GM18517 (cell line): ENCODE measurements around the gene OTUD5.

Experiments used
- ATAC-seq: cut with Tn5 transposase; IDR thresholded peaks from one replicate; pipeline ENCODE4 v1.9.1; 2021; ENCODE audit warnings: mild to moderate bottlenecking, moderate library complexity; ENCODE audit not compliant: unreplicated experiment

OTUD5 gene

GRCh38 chrX:48938721-48939425, 18.5 kb downstream of the OTUD5 start:
- peak; percentile 59 for ATAC-seq

GRCh38 chrX:48937054-48937907, 20.1 kb downstream of the OTUD5 start:
- ATAC-seq: peak; percentile 56

DNA sequence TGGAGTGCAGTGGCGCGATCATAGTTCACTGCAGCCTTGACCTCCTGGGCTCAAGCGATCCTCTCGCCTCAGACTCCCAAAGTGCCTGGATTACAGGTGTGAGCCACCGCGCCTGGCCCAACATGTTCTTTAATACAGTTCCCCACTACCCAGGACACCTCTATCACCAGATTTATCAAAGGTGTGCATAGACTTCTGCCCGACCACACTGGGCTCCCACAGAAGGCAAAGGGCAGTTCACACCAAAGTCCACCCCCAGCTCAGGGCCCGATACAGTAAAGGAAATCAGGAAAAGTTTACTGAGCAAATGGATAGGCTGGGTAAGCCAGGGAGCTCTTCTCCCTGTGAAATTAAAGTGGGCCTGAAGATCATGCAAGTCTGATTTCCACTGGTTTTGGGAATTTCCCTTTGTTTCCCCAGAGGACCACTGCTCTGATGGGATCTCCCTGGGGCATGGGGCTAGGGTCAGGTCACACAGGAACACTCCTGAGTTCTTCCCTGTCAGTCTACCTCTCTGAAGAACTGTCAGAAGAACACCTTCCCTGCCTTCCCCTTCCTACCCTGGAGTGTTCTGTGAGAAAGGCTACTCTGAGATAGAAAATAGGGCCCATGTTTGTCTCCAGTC, 20.9 kb downstream of the OTUD5 start:
- no peak for ATAC-seq

GRCh38 chrX:48935301-48935670, 22.1 kb downstream of the OTUD5 start:
- no peak for ATAC-seq

- no peak for ATAC-seq
Measured at GRCh38 chrX:48934581-48935300, 22.7 kb downstream of the OTUD5 start.

GRCh38 chrX:48933757-48934156, 23.6 kb downstream of the OTUD5 start:
- ATAC-seq: peak; percentile 38

DNA sequence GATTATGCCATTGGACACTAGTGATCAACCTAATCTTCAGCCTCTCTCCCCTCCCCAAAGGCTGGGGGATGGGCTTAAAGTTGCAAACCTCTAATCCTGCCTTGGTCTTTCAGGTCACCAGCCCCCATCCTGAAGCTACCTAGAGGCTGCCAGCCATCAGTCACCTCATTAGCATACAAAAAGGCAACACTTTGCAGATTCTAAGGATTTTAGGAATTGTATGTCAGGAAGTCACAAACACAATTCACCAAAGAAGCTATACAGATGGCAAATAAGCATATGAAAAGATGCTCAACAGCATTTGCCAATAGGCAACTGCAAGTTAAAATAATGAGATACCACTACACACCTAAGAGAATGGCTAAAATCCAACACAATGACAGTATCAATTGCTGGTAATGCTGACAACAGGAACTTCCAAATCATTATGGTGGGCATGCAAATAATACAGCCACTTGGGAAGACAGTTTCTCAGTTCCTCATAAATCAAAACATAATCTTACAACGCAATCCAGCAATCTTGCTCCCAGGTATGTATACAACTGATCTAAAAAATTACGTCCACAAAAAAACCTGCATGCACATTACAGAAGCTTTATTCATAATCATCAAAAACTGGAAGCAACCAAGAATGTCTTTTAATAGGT, 29.5 kb downstream of the OTUD5 start:
- no peak for ATAC-seq

GRCh38 chrX:48927123-48927522, 30.3 kb downstream of the OTUD5 start:
- ATAC-seq: no peak

DNA sequence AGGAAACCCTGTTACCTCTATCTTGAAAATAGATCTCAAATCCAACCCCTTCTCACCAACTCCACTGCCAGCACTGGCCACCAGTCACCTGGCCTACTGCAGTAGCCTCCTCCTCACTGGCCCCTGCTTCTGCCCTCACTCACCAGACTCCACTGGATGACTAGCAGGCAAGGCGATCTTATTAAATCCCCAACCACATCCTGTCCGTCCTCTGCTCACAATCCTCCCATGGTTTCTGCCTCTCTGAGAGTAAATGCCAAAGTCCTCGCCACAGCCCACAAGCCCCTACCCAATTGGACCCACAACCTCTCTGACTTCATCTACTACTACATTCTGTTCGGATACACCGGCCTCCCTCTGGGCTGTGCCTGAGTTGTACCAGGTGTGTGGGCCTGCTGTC, 33.1 kb downstream of the OTUD5 start:
- ATAC-seq: no peak

GRCh38 chrX:48923771-48924170, 33.6 kb downstream of the OTUD5 start:
- no peak for ATAC-seq

DNA sequence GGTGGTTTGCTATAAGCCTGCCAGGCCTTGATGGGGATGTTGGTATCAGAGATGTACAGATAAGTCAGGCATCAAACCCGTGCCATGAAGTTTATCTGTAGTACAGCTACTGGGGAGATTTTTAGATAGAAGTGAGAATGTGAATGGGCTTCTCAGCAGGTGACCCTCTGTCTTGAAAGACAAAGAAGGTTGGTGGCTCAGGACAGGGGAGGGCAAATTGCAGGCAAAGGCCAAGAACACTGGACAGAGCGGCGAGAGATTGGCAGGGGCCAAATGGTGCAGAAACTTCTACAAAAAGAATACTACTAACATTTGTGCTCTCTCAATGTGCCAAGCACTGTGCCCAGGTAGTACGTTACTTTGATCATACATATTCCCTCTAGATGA, 36.7 kb downstream of the OTUD5 start:
- no peak for ATAC-seq

- no peak for ATAC-seq
Measured at GRCh38 chrX:48919947-48920717, 37.3 kb downstream of the OTUD5 start.

- no peak for ATAC-seq
Measured at GRCh38 chrX:48919360-48919841, 38.0 kb downstream of the OTUD5 start.

DNA sequence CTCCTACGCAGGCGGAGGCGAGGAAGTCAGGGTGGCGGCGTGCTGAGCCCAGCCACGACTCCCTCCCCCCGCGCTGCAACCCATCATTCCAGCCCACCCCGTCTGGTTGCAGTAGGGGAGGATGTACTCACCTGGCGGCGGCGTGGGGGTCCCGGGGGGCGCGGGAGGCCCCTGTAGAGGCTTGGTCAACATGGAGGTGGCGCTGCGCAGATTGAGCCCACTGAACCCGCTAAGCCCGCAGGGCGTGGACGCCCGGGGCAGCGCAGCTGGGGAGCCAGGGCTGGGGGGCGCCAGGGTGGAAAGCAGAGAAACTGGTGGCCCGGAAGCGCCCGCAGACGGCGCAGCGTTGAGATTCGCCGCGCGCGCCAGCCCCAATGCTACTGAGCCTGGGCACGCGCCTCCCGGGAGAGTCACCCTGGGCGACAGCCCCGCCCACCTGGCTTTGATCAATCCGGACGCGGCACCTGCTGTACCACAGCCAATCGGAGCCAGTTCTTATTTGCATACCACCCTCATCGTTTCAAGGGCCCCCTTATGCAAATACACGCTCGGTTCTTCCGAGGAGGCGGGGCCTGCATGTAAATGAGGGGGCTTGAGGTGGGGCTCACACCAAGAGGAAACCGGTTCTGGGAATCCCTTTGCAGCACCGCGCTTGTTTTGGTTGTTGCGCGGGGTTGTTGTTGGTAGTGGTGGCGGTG, 38.6 kb downstream of the OTUD5 start, which contains the start of gene PIM2:
Gene PIM2, minus strand, starts transcription at position 382 of the 698 bp plus-strand sequence. Its CDS starts 190 bp downstream, at position 192.
- peak; percentile 58 for ATAC-seq

DNA sequence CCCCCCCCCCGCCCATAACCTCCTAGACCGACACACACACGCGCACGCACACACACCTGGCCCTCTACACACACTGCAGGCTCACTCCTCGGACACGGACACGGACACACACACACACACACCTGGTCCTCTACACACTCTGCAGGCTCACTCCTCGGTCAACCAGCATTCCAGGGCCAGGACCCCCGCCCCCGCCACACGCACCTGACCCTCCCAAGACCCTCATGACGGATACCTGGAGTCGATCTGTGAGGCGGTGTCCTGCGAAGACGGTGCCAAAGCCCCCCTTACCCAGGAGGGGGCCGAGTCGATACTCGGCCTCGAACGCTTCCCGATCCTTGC, 39.1 kb downstream of the OTUD5 start:
- ATAC-seq: no peak

- ATAC-seq: peak; percentile 44
Measured at GRCh38 chrX:48917139-48918001, 40.0 kb downstream of the OTUD5 start.

DNA sequence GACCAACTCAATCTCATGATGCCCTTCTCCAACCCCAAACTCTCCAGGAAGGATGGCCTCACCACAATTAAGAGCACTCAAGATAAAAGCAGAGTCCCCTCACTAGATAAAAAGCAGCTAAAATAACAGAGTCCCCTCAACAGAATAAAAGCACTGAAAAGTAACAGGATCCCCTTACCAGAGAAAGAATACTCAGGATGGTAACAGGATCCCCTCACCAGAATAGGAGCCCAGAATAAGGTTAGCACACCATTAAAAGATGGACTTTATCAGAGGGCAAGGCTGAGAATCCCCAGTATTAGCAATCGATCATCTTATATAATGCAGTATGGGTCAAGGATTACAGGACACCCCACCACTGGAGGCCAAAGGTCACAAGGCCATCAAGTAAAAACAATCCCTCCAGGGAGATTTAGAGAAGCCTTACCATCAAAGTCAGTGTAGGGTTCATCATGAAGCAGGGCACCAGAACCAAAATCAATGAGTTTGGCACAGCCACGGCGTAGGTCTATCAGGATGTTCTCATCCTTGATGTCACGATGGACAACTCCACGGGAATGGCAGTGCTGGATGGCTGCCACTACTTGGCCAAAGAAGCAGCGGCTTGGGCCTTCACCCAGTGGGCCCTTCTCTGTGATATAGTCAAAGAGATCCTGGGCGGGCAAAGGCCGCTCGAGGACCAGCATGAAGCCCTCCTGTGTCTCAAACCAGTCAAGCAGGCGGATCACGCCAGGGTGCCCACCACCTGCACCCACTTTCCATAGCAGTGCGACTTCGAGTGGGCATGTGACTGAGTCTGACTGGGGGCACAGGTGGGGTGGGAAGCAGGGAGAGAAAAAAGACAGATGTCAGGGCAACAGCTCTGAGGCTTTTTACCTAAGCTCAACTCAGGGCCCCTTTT, 42.6 kb downstream of the OTUD5 start:
- ATAC-seq: no peak
